HG02840 (cell line): ENCODE data around the gene TBC1D21.
"Not testable (repeated sequence)": the region's sequence is repeated elsewhere in the genome, so short reads cannot be mapped to it uniquely, and the experiment has no call there.

ENCODE experiments used
- ATAC-seq: cut with Tn5 transposase; IDR thresholded peaks from one replicate; pipeline ENCODE4 v1.9.1; 2021; ENCODE audit warnings: mild to moderate bottlenecking, moderate library complexity, moderate number of reproducible peaks; ENCODE audit not compliant: unreplicated experiment, low FRiP score

TBC1D21 gene

DNA sequence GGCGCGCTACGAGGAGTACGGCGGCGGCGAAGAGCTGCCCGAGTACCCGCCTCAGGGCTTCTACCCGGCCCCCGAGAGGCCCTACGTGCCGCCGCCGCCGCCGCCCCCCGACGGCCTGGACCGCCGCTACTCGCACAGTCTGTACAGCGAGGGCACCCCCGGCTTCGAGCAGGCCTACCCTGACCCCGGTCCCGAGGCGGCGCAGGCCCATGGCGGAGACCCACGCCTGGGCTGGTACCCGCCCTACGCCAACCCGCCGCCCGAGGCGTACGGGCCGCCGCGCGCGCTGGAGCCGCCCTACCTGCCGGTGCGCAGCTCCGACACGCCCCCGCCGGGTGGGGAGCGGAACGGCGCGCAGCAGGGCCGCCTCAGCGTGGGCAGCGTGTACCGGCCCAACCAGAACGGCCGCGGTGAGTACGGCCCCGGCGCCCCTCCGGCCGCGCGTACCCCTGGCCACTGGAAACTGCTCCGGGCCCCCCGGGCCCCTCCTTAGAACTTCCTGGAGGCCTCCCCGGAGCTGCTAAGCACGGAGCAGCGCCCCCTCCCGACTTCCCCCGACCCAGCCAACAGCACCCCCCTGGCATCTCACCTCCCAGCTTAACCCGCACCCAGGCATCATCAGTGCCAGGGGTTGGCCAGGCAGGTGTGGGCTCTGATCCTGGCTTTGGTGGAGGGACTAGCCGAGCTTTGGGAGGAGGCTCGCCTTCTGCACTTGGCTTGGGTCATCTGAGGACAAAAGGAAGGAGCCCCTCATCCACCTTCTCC, 54.3 kb downstream of the TBC1D21 start:
- ATAC-seq = no peak

DNA sequence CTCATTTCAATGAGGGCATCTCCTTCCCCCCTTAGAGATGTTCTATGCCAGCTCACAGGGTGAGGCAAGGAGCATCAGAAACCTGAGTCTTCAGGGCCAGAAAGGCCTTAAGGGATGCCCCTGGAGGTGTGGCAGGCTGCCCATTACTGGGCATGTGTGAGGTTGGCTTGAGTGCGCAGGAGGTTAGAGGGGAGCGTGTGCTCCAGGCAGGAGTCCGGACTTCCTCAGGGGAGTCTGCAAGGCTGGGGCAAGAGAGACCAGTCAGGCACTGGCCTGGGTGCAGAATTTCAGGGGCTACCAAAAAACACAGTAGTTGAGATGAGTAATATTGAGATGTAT, 54.8 kb downstream of the TBC1D21 start:
- no peak for ATAC-seq

DNA sequence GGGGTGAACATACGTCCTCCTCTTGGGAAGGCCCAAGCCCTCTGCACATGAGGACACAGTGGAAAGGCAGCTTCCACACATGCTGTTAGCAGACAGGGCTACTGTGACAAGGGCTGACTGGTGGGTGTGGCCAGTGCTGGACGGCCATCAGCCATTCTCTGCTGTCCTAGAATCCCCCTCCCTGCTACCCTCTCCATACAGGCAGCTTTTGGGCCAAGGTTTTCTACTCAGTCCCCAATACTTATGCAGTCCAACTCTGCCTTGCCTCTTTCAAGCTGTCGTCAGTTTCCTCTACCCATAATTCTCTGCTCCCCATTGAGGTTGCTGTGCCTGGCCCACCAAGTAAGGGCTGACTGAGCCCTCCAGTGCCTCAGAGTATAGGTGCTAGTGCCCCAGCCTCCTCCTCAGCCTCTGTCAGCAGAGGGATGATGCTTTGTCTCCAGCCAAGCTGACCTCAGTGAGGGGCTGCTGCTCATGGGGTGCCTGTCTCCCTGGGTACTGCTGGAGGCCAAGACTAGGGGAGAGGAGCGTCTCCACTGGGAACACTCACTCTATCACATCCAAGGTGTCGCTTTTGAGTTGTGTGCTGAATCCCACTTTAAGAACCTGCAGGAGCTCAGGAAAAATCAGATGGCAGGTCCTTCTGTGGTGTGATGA, 55.7 kb downstream of the TBC1D21 start:
- no peak for ATAC-seq

DNA sequence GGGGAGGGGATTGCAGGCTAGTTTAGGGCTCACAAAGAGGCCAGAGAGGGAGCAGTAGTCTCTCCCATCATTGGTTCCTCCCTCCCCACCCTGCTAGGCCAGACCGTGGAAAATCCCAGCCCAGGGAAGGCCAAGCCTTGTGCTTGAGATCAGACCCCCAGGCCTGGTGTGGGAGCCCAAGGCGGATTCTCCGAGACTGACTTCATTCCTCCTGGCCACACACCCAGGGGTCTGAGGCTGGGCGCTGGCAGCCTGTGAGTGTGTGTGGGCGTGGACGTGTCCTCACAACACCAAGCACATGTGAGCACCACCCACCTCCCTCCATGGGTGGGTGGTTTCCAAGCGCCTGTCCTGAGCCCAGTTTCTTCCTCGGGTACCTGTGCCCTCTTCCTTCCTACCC, 57.0 kb downstream of the TBC1D21 start:
- ATAC-seq = no peak

DNA sequence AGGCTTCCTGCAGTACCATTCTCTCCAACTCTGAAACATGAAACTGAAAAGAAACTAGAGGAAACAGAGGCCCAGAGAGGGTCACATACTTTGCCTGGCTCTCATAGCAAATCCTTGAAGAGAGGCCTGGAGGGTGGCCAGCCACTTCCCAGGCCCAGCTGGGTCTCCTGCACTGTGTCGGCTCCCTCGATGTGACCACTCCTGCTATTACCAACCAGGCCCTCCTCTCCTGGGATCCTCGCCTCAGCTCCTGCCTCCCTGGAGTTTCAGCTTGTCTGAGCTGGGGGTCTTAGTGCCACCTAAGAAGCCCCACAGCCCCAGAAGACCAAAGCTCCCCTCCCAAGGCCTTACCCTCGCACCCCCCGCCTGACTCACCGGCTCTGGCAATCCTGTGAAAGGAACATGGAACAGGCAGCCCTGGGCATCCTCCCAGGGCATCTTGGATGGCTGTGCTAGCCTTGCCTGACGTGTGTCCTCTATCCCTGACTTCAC, 57.5 kb downstream of the TBC1D21 start:
- ATAC-seq = no peak

DNA sequence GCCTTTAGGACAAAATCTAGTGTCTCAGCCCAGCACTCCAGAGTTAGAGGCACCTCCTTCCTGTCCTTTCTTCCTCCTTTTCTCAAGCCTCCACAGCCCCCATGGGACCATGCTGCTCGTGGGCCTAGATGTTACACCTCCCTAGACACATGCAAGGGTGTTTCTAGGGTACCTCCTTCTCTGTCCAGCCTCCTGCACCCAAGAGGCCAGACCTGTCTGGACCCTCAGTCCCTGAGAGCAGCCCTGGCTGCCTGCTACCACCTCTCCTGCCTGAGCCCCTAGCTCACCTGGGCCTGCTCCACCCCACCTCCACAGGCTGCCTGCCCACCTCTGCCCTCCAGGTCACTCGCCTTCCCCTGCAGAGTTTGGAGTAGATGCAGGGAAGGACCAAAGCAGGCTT, 58.1 kb downstream of the TBC1D21 start:
- no peak for ATAC-seq

DNA sequence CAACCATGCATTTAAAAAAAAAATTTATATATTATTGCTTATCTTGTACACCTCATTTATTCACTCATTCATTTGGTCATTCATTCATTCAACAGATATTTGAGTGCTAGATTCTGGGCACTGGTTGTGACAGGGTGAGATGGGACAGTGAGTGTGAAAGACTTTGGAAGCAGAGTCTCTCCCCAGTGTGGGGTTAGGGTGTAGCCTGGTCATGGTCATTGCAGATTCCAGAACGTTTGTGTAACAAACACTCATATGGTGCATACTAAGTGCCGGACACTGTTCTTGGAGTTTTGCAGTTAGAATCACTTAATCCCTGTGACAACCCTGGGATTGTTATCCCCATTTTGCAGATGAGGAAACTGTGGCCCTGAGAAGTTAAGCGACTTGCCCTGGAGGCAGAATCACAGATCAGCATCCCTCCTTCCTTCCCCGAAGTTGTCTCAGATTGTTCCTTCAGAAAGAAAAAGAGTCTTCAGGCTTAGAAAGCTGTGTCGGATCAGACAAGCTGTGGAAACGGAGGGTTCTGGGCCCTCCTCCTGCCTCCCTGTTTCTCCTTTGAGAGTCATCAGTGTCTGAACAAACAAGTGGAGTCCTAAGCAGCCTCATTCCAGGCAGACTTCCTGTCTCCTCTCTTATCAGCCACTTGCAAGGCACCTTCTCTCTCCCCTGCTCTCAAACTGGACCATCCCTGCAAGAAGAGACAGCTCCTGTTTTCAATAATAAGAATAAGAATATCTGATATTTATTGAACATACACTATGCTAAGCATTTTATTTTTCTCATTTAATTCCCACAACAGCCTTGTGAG, 59.2 kb downstream of the TBC1D21 start:
- ATAC-seq = no peak

DNA sequence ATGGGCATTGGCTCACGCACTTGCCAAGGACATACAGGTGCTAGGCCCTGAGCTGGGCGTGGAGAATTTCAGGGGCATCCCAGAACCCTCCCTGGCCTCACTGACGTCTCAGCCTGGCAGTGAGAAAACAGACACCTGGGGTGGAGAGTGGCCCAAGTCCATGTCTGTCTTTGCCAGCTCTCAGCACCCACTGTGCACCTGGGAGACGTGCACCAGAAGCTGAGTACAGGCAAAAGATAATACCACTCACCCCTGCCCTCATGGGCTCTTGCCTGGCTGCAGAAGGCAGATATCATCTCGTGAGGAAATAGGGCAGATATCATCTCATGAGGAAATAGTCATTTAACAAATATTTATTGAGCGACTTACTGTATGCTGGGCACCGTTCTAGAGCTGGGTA, 60.9 kb downstream of the TBC1D21 start:
- no peak for ATAC-seq

DNA sequence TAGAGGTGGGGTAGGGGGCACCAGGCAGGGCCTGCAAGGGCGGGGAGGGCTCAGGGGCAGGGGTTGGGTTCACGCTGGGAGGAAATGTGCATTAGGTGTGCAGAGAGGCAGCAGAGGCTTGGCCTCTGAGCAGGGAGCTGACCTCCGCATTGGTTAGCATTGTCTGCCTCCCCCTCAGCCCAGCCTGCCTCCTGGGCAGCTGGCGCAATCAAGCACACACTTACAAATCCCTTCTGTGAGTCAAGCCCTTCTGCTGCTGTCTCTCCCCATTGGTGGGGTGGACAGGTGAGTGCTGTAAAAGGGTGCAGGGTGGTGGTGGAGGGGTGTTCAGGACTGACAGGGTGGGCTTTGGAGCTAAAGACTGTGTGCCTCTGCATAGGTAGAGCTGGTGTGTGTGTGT, 62.2 kb downstream of the TBC1D21 start:
- no peak for ATAC-seq

DNA sequence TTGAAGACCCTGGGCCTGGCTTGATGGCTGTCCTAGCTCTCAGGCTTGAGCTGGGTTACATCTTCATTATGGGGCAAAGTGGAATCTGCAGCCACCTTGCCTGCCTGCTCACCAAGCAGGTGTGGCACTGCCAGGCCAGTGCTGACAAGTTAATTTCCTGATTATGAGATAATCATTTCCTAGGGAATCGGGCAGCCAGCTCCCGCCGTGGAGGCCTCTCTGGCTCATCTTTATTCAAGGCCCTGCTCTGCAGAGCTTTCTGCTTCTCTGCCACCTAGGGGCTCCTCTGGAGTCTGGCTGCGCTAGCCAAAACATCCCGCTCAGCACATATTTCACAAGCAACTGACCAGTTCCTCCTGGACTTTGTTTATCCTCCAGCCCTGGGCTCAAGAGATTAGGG, 62.8 kb downstream of the TBC1D21 start:
- ATAC-seq = no peak

DNA sequence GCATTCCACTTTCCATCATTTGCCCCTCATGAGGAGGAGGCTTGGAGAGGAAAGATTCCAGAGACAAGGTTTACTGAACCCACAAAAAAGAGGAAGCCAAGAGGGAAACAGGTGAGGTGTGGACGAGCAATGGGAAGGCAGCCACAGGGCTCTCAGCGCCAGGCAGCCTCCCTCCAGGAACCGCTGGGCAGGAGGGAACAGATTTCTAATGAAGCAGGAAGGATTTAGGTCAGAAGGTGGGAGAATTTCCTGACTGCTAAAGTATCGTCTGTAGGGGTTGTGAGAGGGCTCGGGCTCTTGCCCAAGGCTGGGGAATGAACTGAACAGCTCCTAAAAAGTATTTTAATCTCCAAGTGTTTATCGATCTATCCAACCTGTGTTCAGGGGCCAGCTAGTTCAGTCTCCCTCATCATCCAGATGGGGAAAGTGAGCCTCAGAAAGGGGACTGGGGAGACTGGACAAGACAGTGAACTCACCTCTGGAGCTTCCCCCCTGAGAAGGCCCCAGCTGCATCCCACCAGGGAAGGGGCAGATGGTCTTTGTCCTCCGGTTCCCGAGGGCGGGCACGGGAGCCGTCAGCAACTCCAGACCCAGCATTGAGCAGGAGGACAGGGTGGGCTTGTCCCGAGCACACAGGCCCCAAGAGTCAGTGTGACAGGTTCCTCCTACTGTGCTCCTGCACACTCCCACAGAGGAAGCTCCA, 63.4 kb downstream of the TBC1D21 start:
- ATAC-seq = no peak

DNA sequence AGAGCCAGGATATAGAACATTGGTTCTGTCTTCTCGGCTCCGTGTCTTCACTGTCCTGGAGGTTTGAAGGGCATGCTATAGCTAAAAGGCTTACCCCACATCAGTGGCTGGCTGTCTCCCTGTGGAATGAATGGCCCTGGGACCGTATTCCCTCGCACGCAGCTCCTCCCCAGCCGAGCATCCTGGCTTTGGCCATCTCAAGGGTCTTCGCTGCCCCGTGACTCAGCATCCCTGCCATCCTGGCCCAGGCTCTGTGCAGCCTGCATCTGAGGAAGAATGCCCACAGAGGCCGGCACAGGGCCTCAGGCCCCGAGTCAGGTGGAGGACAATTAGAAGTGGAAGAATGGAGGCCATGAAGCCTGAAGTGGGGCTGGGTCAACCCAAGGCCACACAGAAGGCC, 63.9 kb downstream of the TBC1D21 start:
- no peak for ATAC-seq

DNA sequence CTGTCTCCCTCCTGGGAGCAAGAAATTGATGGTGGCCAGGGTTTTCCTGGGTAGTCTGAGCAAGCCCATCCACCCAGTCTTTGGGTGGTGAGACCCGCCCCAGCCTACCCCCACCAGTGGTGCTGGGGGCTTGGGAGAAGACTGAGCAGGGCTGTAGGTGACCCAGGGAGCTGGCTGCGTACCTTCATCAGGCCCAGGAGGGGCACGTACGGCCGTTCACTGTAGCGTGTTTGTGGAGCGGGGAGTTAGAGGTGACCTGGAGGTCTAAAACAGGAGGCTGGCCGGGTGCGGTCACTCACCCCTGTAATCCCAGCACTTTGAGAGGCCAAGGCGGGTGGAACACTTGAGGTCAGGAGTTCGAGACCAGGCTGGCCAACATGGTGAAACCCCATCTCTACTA, 64.4 kb downstream of the TBC1D21 start:
- no peak for ATAC-seq

DNA sequence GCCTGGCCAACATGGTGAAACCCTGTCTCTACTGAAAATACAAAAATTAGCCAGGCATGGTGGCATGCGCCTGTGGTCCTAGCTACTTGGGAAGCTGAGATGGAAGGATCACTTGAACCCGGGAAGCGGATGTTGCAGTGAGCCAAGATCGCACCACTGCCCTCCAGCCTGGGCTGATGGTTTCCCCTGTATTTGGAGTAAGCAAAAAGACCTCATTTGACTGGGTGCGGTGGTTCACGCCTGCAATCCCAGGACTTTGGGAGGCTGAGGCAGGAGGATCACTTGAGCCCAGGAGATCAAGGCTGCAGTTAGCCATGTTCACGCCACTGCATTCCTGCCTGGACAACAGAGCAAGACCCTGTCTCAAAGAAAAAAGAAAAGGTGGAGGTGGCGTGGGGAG, 65.2 kb downstream of the TBC1D21 start:
- ATAC-seq = not testable (repeated sequence)
